ENCODE measurements around the gene LIMS4.
"Not testable (repeated sequence)": the region's sequence is repeated elsewhere in the genome, so short reads cannot be mapped to it uniquely, and the experiment has no call there.

LIMS4 gene, protein sequence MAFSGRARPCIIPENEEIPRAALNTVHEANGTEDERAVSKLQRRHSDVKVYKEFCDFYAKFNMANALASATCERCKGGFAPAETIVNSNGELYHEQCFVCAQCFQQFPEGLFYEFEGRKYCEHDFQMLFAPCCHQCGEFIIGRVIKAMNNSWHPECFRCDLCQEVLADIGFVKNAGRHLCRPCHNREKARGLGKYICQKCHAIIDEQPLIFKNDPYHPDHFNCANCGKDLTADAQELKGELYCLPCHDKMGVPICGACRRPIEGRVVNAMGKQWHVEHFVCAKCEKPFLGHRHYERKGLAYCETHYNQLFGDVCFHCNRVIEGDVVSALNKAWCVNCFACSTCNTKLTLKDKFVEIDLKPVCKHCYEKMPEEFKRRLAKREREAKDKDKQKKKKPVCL

DNA sequence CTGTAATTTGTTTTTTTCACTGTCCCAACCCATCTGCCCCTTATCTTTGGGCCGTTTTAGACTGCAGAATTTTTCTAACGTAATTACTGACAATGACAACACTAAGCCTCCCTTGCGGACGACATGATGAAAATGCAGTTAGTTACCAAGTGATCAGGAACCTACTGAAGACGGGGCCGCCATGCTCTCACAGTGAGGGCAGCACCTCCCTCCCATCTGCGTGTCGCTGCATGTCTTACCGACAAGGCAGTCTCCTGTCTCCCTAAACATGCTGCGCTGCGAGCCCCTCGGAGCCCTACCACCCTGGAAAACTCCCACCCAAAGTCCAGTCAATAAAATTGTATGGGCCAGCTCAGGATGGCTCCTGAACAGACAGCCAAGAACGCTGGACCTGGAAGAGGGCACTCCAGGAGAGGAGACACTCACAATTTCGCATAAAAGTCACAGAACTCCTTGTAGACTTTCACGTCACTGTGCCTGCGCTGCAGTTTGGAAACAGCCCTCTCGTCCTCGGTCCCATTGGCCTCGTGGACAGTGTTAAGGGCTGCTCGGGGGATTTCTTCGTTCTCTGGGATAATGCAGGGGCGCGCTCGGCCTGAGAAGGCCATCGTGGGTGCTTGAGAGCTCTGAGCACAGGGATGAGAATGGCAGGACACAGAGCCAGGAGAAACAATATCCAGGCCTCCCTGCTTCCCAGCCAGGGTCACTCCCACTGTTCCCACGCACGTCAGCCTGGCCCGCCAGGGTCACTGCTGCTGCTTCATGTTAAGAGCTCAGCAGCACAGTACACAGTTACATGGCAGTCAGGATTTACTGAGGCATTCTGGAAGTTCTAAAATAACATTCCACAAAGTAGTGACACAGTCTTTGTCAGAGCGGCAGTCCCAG lies at the start of gene LIMS4:
TSS of gene LIMS4 (minus strand) at position 646 of the 888 bp plus-strand sequence. CDS start at position 608, 38 bp downstream.
- not testable (repeated sequence) for DNase-seq (ENCODE audit: low read depth)

DNA sequence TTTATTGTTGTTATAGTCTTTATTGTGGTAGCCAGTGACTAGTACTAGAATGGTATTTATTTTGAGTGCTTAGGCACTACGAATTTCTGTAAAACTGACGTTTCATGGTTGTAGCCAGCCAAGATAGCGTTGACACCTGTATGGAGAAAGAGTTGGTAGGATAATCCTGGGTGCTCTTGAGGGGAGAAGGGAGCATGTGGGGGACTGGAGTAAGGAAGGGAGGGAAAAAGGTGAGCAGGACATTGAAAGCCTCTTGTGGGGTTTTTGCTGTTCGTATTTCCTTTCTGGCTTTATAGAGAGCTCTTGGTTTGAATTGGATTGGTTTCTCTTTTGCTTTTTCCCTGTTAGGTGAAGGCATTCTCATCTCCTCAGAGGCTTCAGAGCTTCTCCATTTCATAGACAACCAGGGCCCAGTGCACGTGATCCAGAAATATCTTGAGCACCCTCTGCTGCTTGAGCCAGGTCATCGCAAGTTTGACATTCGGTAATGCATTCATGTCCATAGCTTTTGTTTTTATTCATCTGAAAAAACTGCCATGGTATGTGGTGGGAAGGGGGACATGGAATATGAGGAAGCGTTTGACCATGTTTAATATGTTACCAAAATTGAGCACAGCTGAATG lies 27.2 kb upstream of the LIMS4 start:
- DNase-seq (ENCODE audit: low read depth): not testable (repeated sequence)

DNA sequence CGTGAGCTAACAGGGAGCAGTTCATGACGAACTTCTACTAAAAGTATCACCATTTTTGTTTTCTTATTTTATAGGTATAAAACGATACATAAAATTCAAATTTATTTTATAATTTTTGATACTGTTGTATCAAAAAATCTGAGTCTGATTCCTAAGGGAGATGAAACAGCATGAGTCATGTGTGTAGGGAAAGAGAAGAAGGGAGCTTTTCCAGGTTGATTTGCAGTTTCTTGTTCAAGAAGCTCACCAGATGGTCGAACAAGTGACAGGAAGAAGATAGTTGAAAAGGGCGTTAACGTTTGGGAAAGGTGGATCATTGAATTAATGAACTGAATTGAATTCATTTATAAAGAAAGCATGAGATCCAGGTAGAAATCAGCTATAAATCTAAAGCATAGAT lies 23.4 kb upstream of the LIMS4 start:
- DNase-seq (ENCODE audit: low read depth): not testable (repeated sequence)

DNA sequence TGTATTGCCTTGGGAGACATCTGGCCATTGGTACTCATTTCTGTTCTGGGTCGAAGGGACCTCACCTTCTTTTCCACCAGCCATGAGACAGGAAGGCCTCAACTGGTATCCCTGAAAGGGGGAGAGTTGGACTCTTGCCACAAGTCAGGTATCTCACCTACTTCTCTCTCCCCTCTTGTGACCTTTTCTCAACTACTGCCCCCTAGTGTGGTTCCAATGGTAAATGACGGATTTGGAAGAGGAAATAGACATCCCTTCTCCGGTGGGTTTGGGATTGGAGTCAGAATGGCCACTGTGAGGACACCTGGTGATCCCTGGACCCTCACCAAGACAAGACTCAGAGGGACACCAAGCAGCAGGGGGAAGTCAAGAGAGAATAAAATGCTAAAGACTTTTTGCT lies 21.9 kb upstream of the LIMS4 start:
- DNase-seq (ENCODE audit: low read depth): not testable (repeated sequence)

DNA sequence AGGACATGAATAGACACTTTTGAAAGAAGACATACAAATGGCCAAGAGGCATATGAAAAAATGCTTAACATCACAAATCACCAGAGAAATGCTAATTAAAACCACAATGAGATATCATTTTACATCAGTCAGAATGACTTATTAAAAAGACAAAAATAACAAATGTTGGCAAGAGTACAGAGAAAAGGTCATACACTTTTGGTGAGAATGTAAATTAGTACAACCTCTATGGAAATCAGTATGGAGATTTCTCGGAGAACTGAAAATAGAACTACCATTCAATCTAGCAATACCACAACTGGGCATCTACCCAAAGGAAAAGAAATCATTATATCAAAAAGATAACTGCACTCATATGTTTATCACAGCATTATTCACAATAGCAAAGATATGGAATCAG lies 16.4 kb upstream of the LIMS4 start:
- not testable (repeated sequence) for DNase-seq (ENCODE audit: low read depth)

DNA sequence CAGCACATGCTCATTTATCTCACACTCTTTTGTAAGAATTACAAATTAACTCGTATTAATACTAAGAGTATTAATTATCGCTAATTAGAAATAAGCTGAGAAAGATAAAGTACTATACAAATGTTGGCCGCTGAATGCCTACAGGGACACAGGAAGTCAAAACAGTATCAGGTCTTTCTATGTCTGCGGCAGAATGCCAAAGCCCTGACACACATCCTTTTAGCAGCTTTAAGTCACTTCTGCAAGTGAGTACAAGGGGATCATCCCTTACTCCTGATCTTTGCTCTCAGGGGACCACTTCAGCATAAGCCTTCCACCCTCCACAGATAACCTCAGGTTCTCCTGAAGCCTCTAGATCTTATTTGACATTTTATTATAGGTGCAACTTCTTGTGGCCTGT lies 10.1 kb upstream of the LIMS4 start:
- not testable (repeated sequence) for DNase-seq (ENCODE audit: low read depth)

DNA sequence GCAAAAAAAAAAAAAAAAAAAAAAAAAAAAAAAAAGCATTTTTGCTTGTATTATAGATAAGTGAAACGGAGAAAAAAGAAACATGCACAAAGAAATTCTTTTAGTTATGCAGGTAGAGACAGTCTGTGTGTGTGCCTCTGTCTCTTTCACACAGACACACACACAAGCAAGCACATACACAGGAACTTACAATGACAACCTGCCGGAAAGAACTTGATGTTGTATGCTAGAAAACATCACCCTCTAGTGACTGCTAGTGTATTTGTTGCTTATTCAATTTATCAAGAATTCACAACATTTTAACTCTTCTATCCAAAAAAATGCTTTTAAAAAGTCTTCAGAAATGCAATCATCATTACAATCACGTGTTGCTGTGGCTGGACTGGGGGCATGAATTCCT lies 8.6 kb upstream of the LIMS4 start:
- DNase-seq (ENCODE audit: low read depth): not testable (repeated sequence)

DNA sequence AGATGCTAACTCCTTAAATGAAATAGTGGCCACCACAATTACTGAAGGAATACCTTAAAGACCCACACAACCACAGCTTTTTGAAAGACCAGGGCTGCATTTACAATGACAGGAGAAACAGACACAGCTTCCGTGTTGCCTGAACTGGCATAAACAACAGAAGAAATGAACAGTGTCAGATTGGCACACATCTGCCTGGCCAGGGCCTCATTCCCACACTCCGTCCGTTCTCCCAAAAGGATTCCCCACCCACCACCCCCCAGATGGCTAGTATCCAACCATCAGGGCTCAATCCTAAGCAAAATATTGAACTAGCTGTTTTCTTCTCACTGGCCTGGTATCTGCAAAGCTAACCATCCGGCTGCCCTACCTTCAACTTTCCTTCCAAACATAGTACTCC lies 7.5 kb upstream of the LIMS4 start:
- not testable (repeated sequence) for DNase-seq (ENCODE audit: low read depth)

DNA sequence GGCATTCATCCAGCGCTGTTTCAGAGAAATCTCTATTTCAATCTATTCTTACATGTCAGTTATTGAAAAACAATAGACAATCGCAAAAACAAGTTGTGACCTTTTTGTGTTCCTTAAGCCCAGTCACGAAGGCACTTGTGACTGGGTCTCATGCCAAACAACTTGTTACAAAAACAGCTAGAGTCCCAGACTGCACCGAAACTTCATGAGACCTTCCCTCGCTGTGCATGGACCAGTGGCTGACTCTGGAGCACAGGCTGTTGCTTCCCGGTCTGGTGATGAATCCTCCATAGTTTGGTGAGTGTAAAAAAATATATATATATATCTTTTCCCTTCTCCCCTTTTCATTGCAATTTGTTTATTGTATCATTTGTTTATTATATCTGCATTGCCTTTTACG lies 4.8 kb upstream of the LIMS4 start:
- DNase-seq (ENCODE audit: low read depth): not testable (repeated sequence)

DNA sequence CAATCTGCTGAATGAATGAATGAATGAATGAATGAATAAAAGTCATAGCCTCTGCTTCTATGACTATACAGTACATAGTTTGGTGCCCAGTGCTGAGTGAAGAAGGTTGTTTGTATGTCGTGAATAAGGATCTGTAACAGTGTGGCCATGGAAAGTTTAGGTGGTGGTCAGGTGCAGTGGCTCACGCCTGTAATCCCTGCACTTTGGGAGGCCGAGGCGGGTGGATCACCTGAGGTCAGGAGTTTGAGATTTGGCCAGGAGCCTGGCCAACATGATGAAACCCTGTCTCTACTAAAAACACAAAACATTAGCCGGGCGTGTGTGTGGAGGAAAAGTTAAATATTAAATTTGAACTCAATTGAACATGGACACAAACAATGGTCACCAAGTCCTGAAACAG lies 4.3 kb upstream of the LIMS4 start:
- DNase-seq (ENCODE audit: low read depth): not testable (repeated sequence)

DNA sequence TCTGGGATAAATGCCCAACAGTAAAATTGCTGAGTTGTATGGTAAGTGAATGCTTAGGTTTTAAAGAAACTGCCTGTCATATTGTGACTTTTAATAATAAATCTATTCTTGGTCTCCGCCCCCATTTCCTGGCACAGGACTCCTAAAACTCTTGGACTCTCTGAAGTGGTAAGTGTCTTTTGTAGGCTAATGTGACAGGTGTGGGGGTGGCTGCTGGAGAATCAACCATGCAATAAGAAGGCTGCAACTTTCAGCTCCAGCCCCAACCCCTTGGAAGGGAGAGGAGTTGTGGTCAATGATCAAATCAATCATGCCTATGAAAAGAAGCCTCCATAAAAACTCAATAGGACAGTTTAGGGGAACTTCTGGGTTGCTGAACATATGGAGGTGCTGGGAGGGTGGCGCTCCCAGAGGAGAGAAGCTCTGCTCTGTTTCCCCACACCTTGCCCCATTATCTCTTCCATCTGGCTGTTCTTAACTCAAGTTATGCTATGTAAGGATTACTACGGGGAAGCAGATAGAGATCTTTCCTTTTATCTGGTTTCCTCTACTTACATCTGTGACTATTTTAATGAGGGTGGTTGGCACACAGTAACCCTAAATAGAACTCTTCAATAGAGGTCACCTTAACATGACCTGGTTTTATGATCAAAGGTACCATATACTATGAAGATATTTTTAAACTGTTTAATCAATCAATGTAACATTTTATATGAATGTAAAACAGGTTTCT lies 3.2 kb upstream of the LIMS4 start:
- not testable (repeated sequence) for DNase-seq (ENCODE audit: low read depth)

DNA sequence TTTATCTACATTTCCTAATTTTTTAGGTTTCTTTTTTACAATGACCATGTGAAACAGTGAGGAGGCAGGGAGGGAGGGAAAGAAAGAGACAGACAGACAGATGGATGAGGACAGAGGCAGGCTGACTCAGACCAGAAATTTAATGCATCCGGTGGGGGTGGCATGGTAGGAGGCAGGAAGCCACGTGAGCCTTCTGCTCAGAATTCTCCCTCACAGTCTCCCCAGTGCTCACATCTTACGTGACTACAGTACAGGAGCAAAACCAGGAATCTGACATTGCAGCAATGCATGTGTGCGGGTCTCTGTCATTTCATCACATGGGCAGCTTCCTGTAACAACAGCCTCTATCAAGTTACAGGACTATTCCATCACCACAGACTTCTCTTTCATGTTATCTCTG lies 2.3 kb upstream of the LIMS4 start:
- DNase-seq (ENCODE audit: low read depth): not testable (repeated sequence)

DNA sequence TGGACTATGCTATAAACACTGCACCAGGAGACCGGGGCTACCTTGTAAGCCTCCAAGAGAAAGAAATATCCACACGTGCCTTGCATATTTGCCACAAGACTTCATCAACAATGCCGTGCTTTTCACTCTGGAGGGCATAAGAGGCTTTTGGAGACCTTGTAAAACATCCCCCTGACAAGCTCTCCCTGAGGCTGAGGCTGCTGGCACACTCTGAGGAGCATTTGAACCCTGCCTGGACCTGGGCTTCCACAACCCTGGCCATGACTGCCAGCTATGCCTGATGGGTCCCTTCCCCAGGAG lies 393 bp upstream of the LIMS4 start:
- DNase-seq (ENCODE audit: low read depth): not testable (repeated sequence)

DNA sequence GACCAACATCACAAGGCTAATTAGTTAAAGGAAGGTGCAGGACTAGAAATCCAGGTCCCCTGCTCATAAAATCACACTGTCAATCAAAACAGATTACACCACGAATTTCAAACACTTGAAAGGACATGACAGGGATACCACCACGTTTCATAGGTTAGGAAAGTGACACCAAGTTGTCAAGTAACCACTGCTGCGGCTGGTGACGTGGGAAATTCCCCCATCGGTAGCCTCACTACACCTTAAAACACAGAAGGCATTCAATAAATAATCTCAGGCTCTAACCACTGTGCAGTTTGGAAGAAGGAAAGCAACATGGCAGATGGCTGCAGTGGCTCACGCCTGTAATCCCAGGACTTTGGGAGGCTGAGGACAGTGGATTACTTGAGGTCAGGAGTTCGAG lies 3.7 kb downstream of the LIMS4 start:
- not testable (repeated sequence) for DNase-seq (ENCODE audit: low read depth)

DNA sequence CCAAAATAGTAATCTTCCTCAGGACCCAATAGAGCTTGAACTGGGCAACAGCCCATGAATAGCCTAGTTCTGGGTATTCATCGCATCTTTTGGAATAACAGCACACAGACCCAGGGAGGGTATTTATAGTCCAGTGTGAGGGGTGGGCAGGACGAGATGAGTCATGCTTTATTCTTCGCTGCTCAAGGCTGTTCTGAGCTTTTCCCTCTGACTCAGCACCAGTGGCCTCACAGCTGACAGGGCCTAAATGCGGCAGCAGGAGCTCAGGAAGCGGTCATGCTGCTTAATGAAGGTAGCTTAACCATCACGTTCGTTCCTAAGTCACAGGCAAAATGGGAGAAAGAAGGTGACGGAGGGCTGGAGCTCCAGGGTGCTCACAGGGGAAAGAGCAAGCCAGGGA lies 7.3 kb downstream of the LIMS4 start:
- not testable (repeated sequence) for DNase-seq (ENCODE audit: low read depth)

DNA sequence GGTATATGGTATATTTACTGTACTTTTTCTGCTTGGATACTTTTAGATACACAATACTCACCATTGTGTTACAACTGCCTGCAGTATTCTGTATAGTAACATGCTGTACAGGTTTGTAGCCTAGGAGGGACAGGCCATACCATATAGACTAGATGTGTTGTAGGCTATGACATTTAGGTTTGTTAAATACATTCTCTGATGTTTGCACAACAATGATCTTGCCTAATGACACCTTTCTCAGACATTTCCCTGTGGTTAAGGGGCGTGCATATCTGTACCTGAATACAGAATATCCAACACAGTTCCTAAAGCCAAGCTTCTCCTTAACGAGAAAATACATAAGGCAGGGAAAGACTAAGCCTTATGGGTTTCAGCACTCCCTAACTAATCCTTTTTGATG lies 10.2 kb downstream of the LIMS4 start:
- DNase-seq (ENCODE audit: low read depth): not testable (repeated sequence)

DNA sequence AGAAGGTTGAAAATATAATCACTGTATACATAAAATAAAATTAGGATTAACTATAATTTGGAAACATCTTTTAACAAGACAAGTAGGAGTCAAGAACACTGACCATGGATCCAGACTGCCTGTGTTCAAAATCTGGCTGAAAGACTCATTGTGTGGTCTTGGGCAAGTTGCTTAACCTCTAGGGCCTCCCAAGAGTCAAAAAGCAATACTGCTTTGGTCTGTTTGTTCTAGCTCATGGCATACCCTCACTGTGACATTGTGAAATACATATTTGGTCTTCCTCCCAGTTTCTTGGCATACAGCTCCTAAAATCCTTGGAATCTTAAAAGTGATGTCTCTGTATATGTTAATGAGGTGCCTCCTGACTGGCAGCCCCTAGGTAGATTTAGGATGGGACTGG lies 12.3 kb downstream of the LIMS4 start:
- DNase-seq (ENCODE audit: low read depth): not testable (repeated sequence)

DNA sequence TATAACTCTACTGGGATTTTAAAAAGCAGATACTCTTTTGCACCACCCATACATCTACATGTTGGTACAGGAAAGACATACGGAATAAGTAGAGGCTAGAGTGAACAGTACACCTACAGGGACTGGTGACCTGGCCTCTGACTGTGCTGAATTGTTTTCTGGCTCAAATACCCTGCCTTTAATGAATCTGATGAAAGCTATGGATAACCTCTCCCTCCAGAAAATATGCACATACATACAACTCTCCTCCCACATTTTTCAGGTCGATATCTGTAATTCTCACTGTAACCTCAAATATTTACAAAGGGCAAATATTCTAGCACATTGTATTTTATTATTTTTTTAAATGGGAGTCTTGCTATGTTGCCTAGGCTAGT lies 15.4 kb downstream of the LIMS4 start:
- DNase-seq (ENCODE audit: low read depth): not testable (repeated sequence)

DNA sequence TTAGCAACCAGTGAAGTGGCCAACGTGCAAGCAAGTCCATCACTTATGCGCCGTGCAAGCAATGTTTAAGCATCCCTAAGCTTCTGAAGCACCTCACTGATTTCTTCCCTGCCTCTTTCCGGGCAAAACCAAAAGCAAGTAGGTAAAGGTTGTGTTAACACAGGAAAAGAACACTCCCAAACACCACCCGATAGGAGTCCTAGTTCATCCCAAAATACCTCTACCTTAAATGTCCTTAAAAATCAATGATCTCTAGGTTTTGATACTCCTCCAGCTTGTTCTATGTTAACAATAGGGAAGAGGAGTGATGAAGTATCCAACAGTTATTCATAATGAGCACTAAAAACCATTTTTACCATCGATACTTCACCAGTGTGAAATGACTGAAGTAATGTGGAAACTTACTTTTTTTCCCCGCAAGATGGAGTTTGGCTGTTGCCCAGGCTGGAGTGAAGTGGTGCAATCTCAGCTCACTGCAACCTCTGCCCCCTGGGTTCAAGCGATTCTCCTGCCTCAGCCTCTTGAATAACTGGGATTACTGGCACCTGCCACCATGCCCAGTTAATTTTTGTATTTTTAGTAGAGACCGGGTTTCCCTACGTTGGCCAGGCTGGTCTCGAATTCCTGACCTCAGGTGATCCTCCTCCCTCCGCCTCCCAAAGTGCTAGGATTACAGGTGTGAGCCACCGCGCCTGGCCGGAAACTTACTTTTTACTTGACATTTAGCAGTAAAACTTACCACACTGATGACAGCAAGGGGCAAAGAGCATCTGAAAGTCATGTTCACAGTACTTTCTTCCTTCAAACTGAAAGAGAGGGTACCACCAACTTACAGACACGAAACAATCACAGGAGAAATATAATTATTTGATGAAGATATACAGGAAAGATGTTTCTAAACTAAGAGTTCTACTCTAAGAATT lies 16.1 kb downstream of the LIMS4 start:
- DNase-seq (ENCODE audit: low read depth): not testable (repeated sequence)

DNA sequence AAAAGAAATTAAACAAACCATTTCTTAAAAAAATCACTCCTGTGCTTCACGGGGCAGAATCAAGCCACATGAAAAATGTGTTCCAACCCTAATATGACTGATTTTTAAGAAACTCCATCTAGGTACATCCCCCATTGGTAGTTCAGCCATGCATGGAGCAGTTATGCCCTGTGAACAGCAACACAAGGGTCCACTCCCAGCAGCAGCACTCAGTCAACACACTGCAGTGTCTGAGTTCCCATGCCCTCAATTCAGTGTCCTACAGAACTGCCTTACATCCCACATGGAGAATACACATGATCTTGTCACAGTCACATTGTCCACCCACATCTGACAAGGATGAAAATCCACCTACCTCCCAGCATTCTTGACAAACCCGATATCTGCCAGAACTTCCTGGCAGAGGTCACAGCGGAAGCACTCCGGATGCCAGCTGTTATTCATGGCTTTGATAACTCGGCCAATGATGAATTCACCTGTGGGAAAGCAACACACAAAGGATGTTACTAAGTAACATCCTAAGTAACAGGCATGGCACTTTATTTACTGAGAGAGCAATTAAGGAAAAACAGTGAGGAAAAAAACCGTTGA lies 17.4 kb downstream of the LIMS4 start:
- not testable (repeated sequence) for DNase-seq (ENCODE audit: low read depth)

All from stromal cell of bone marrow (primary cell).